ENCODE data around the gene MOAP1. TPM values are rescaled to one million over a fixed set of nuclear protein-coding genes. Genes with fewer than 3 reads are reported as not detected.
"Not testable (repeated sequence)": the region's sequence is repeated elsewhere in the genome, so short reads cannot be mapped to it uniquely, and the experiment has no call there.

The MOAP1 gene
- total RNA-seq, 1 donor from 2014 or later = 24.4 TPM

- Mint-ChIP-seq H3K27ac (no peak overlapping the region), H3K9me3 (no peaks in the 10 kb centered on the region), H3K4me1 (peaks cover 3% of the 10 kb centered on the region), H3K4me3 (no peak overlapping the region), H3K36me3 (ENCODE audit: low read depth) (no peaks in the 10 kb centered on the region), H3K27me3 (no peaks in the 10 kb centered on the region)
- intact Hi-C loops (cut with micrococcal nuclease) = no loop called here
- ATAC-seq (ENCODE audit: low read depth) = no peak
- DNase-seq = no peak
- ChIA-PET CTCF (no interaction called here), POLR2A (no interaction called here)
- no peak for TF ChIP-seq CTCF (IDR thresholded peaks at IDR 0.05)
Measured at GRCh38 chr14:93142854-93143652, 41.6 kb downstream of the MOAP1 start.

GRCh38 chr14:93137864-93138263, 46.8 kb downstream of the MOAP1 start:
- intact Hi-C loops (cut with micrococcal nuclease) = no loop called here
- no peak overlapping the region for H3K27ac Mint-ChIP-seq
- ATAC-seq (ENCODE audit: low read depth) = no peak
- no peak for TF ChIP-seq CTCF (IDR thresholded peaks at IDR 0.05)
- no peaks in the 10 kb centered on the region for H3K27me3 Mint-ChIP-seq
- DNase-seq = no peak
- CTCF ChIA-PET = interaction anchor here (0.5 to 2.7 kb wide), 3 partner anchors 24 to 399 kb away, joined by 3 to 22 read pairs (median 18); no protein-coding TSS in a partner anchor
- no peak overlapping the region for H3K4me3 Mint-ChIP-seq
- no peaks in the 10 kb centered on the region for H3K36me3 Mint-ChIP-seq (ENCODE audit: low read depth)
- H3K4me1 Mint-ChIP-seq = peaks cover 3% of the 10 kb centered on the region
- no peaks in the 10 kb centered on the region for H3K9me3 Mint-ChIP-seq
- POLR2A ChIA-PET = interaction anchor here (1.5 kb wide), 1 partner anchor 30 kb away, joined by 4 read pairs; no protein-coding TSS in a partner anchor

GRCh38 chr14:93136508-93136907, 48.2 kb downstream of the MOAP1 start:
- H3K27me3 Mint-ChIP-seq; DNase-seq; H3K36me3 Mint-ChIP-seq (ENCODE audit: low read depth); H3K4me3 Mint-ChIP-seq; intact Hi-C loops (cut with micrococcal nuclease); CTCF ChIA-PET; POLR2A ChIA-PET; H3K9me3 Mint-ChIP-seq; H3K27ac Mint-ChIP-seq; H3K4me1 Mint-ChIP-seq; ATAC-seq (ENCODE audit: low read depth): not testable (repeated sequence)

- DNase-seq (no peak), ATAC-seq (ENCODE audit: low read depth) (no peak)
- ChIA-PET CTCF (interaction anchor here (1.0 kb wide), 1 partner anchor 23 kb away, joined by 3 read pairs; no protein-coding TSS in a partner anchor), POLR2A (no interaction called here)
- Mint-ChIP-seq H3K27ac (no peak overlapping the region), H3K4me3 (no peak overlapping the region), H3K36me3 (ENCODE audit: low read depth) (no peaks in the 10 kb centered on the region), H3K9me3 (no peaks in the 10 kb centered on the region), H3K4me1 (peaks cover 3% of the 10 kb centered on the region), H3K27me3 (no peaks in the 10 kb centered on the region)
- no peak for TF ChIP-seq CTCF (IDR thresholded peaks at IDR 0.05)
- intact Hi-C loops (cut with micrococcal nuclease) = no loop called here
Measured at GRCh38 chr14:93136009-93136408, 48.7 kb downstream of the MOAP1 start.

- POLR2A ChIA-PET = no interaction called here
- H3K27ac Mint-ChIP-seq = no peak overlapping the region
- H3K36me3 Mint-ChIP-seq (ENCODE audit: low read depth) = no peaks in the 10 kb centered on the region
- DNase-seq = no peak
- CTCF ChIA-PET = interaction anchor here (1.0 kb wide), 1 partner anchor 22 kb away, joined by 3 read pairs; no protein-coding TSS in a partner anchor
- no peak for ATAC-seq (ENCODE audit: low read depth)
- H3K27me3 Mint-ChIP-seq = no peaks in the 10 kb centered on the region
- no peak overlapping the region for H3K4me3 Mint-ChIP-seq
- H3K9me3 Mint-ChIP-seq = no peaks in the 10 kb centered on the region
- peaks cover 3% of the 10 kb centered on the region for H3K4me1 Mint-ChIP-seq
- intact Hi-C loops (cut with micrococcal nuclease) = no loop called here
- TF ChIP-seq CTCF (IDR thresholded peaks at IDR 0.05) = no peak
Measured at GRCh38 chr14:93135399-93135798, 49.3 kb downstream of the MOAP1 start.

Data from activated B cell treated with CpG ODN at 0.5 μM for 24 hours (primary cell).